HepG2 (cell line): ENCODE results near the gene BCAS3. TPM values are rescaled to one million over a fixed set of nuclear protein-coding genes. Genes with fewer than 3 reads are reported as not detected.

ENCODE experiments used
- AKAP8 ChIP-seq: sonication (generic); formaldehyde crosslinking; IDR thresholded peaks from 2 replicates; pipeline ENCODE4 v1.5.1; 2020; ENCODE audit warnings: mild to moderate bottlenecking, missing genetic modification reagents
- E2F1 ChIP-seq: sonication (generic); formaldehyde crosslinking; IDR thresholded peaks from 2 replicates; pipeline ENCODE4 v1.5.0; 2020; ENCODE audit warnings: missing genetic modification reagents
- EEA1 ChIP-seq: sonication (generic); formaldehyde crosslinking; IDR thresholded peaks from 2 replicates; pipeline ENCODE4 v1.5.1; 2020; ENCODE audit warnings: mild to moderate bottlenecking, missing genetic modification reagents, borderline replicate concordance
- HNRNPH1 ChIP-seq: fragments of 200-400 bp; formaldehyde crosslinking; optimal IDR thresholded peaks from 2 replicates; pipeline ENCODE3; 2017; ENCODE audit warnings: mild to moderate bottlenecking, low read depth, low read length
- MAFG ChIP-seq: sonication (generic); formaldehyde crosslinking; IDR thresholded peaks from 2 replicates; pipeline ENCODE4 v1.5.1; 2020; ENCODE audit warnings: mild to moderate bottlenecking, missing genetic modification reagents
- NFRKB ChIP-seq: fragments of 450-650 bp; IDR thresholded peaks from 2 replicates; pipeline ENCODE4 v1.6.1; 2017
- PHF21A ChIP-seq: sonication (generic); formaldehyde crosslinking; IDR thresholded peaks from 2 replicates; pipeline ENCODE4 v1.5.0; 2020; ENCODE audit warnings: mild to moderate bottlenecking, missing genetic modification reagents
- POGK ChIP-seq: sonication (generic); formaldehyde crosslinking; conservative IDR thresholded peaks from 2 replicates; pipeline ENCODE4 v1.8.0; 2022; ENCODE audit warnings: mild to moderate bottlenecking, moderate library complexity, missing genetic modification reagents
- PRDM4 ChIP-seq: sonication (generic); formaldehyde crosslinking; IDR thresholded peaks from 2 replicates; pipeline ENCODE4 v1.9.0; 2021; ENCODE audit warnings: missing genetic modification reagents, borderline replicate concordance
- SALL1 ChIP-seq: sonication (generic); formaldehyde crosslinking; IDR thresholded peaks from 2 replicates; pipeline ENCODE4 v1.8.0; 2022; ENCODE audit warnings: mild to moderate bottlenecking, missing genetic modification reagents
- STAG1 ChIP-seq: sonication (generic); formaldehyde crosslinking; IDR thresholded peaks from 2 replicates; pipeline ENCODE4 v1.4.0; 2020; ENCODE audit warnings: missing genetic modification reagents
- TCF7L2 ChIP-seq: IDR thresholded peaks from 2 replicates; pipeline ENCODE4 v1.6.1; 2011; ENCODE audit warnings: mild to moderate bottlenecking, low read depth, low read length, moderate library complexity
- ZNF24 ChIP-seq: fragments of 450-650 bp; IDR thresholded peaks from 2 replicates; pipeline ENCODE4 v1.6.1; 2017; ENCODE audit warnings: antibody characterized with exemption, mild to moderate bottlenecking
- ZNF331 ChIP-seq: sonication (generic); formaldehyde crosslinking; IDR thresholded peaks from 2 replicates; pipeline ENCODE4 v1.4.0; 2020; ENCODE audit warnings: missing genetic modification reagents
- ZNF407 ChIP-seq: sonication (generic); formaldehyde crosslinking; IDR thresholded peaks from one replicate; pipeline ENCODE4 v1.5.1; 2020; ENCODE audit warnings: mild to moderate bottlenecking, missing genetic modification reagents; ENCODE audit errors: not compliant biosample characterization
- polyA plus RNA-seq, 8 experiments: library from polyadenylated mRNA; depleted of rRNA in 3 of 8; stranded (reverse) in 7 of 8; unstranded in 1 of 8; fragments of >200 nt; fragmentation: Illumina TruSeq in 4 of 8; extraction: Trizol in 4 of 8; gene quantifications; 2 replicates each; pipeline versions ENCODE4 v1.2.1 to v1.2.3, GENCODE V29; 2011 to 2016; ENCODE audit warnings: low read depth in 4 of 8, missing spikeins in 1 of 8, mixed read lengths in 1 of 8; ENCODE audit not compliant: insufficient read depth in 1 of 8
- total RNA-seq, 5 experiments: library from RNA; depleted of rRNA; stranded (reverse); fragments of >200 nt; fragmentation: Illumina TruSeq; extraction: Trizol; gene quantifications; 2 replicates each; pipeline ENCODE4 v1.2.3, GENCODE V29; 2016; ENCODE audit warnings: low read depth in 1 of 5

The BCAS3 gene
- total and polyA plus RNA-seq, 2 of the 13 experiments (the other 11 are each of a cell fraction or from before 2014, with no cell fraction given), result 10.7 to 11.2 TPM

GRCh38 chr17:61378658-61379456 lies 701.2 kb downstream of the BCAS3 start (continued):
- no peak for TF ChIP-seq PRDM4
- no peak for TF ChIP-seq EEA1 (CRISPR knock-in tag)
- no peak; the same call in 1 of the 2 replicates for TF ChIP-seq SALL1 (CRISPR knock-in tag)
- TF ChIP-seq HNRNPH1, result no peak
- TF ChIP-seq ZNF407 (CRISPR knock-in tag), result no peak
- no peak for TF ChIP-seq ZNF24
- TF ChIP-seq PHF21A, result 0 out of 2 replicates have a peak, but pooled peaks have one; percentile 20
- TF ChIP-seq STAG1 (CRISPR knock-in tag), result no peak
- no peak for TF ChIP-seq MAFG (CRISPR knock-in tag)
- no peak for TF ChIP-seq NFRKB
- no peak for TF ChIP-seq E2F1
- no peak for TF ChIP-seq AKAP8 (CRISPR knock-in tag)
- no peak for TF ChIP-seq POGK (CRISPR knock-in tag)
- no peak for TF ChIP-seq ZNF331 (CRISPR knock-in tag)
- TF ChIP-seq TCF7L2, result no peak
